ENCODE data around the gene TIMM13. TPM values are rescaled to one million over a fixed set of nuclear protein-coding genes. Genes with fewer than 3 reads are reported as not detected.

The TIMM13 gene
- total and polyA plus RNA-seq, 11 donors: 27.4 to 98.5 (median 65.9) TPM

DNA sequence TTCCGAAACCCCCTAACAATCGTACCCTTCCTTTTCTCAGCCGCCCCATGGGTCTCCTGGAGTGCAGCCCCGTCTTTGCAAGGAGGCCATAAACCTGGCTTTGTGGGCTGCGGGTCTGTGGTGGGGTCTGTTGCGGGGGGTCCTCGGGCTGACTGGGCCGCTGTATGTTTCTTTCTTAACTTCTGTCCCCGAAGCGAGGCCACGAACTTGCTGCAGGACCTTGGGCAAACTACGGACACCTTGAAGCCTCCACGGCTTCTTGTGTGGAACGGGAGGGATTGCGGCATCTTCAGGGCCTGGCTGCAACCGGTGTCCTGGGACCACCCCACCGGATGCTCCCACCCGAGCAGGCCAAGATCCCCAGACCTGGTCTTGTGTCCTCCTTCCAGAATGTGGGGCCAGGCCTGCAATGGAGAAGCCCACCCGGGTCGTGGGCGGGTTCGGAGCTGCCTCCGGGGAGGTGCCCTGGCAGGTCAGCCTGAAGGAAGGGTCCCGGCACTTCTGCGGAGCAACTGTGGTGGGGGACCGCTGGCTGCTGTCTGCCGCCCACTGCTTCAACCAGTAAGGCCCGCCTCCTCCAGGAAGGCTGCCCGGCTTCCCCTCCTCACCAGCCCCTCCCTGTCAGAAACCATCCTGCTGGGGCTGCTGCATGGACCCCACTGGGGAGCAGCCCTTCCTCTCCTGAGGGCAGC, 12.0 kb downstream of the TIMM13 start:
- no peaks in the 10 kb centered on the region for H3K27me3 ChIP-seq
- 79 to 89% (median 83%) methylated on average over 17 to 29 of the region's 29 CpGs for WGBS, 4 donors
- ATAC-seq: peak in 3 of 4 donors; percentile 8 to 33 (median 20)

DNA sequence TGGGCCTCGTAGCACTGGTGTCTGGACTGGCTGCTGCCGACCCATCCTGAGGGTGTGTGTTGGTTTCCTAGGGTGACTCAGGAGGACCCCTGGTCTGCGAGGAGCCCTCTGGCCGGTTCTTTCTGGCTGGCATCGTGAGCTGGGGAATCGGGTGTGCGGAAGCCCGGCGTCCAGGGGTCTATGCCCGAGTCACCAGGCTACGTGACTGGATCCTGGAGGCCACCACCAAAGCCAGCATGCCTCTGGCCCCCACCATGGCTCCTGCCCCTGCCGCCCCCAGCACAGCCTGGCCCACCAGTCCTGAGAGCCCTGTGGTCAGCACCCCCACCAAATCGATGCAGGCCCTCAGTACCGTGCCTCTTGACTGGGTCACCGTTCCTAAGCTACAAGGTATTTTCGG, 13.8 kb downstream of the TIMM13 start:
- peak in 2 of 4 donors; percentile 7 to 28 for ATAC-seq
- H3K36me3 ChIP-seq: peaks cover 0 to 8% (median 0%) of the 10 kb centered on the region in 9 donors
- no peak for TF ChIP-seq POLR2A (IDR thresholded peaks at IDR 0.05)
- TF ChIP-seq, protein P1, sequence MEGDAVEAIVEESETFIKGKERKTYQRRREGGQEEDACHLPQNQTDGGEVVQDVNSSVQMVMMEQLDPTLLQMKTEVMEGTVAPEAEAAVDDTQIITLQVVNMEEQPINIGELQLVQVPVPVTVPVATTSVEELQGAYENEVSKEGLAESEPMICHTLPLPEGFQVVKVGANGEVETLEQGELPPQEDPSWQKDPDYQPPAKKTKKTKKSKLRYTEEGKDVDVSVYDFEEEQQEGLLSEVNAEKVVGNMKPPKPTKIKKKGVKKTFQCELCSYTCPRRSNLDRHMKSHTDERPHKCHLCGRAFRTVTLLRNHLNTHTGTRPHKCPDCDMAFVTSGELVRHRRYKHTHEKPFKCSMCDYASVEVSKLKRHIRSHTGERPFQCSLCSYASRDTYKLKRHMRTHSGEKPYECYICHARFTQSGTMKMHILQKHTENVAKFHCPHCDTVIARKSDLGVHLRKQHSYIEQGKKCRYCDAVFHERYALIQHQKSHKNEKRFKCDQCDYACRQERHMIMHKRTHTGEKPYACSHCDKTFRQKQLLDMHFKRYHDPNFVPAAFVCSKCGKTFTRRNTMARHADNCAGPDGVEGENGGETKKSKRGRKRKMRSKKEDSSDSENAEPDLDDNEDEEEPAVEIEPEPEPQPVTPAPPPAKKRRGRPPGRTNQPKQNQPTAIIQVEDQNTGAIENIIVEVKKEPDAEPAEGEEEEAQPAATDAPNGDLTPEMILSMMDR (IDR thresholded peaks at IDR 0.05): no peak
- no peak overlapping the region for H3K4me3 ChIP-seq
- no peak for DNase-seq
- no peaks in the 10 kb centered on the region for H3K4me1 ChIP-seq
- H3K27ac ChIP-seq: no peak overlapping the region
- peaks cover 0 to 8% (median 0%) of the 10 kb centered on the region in 9 donors for H3K27me3 ChIP-seq
- intact Hi-C loops (cut with DNase I): no loop called here
- WGBS, 4 donors: 88 to 97% (median 91%) methylated on average over 13 to 16 of the region's 16 CpGs
- H3K9me3 ChIP-seq: peaks cover 0 to 6% (median 0%) of the 10 kb centered on the region in 12 donors

More for the DNA sequence above, 12.0 kb downstream of the TIMM13 start:
- no peak for DNase-seq
- Histone ChIP-seq H3K4me3 (no peak overlapping the region), H3K27ac (no peak overlapping the region), H3K4me1 (no peaks in the 10 kb centered on the region), H3K9me3 (peaks cover 0 to 6% (median 0%) of the 10 kb centered on the region in 12 donors), H3K36me3 (peaks cover 0 to 8% (median 0%) of the 10 kb centered on the region in 9 donors)
- intact Hi-C loops (cut with DNase I): no loop called here
- TF ChIP-seq POLR2A (IDR thresholded peaks at IDR 0.05): no peak
- TF ChIP-seq, protein P1 (IDR thresholded peaks at IDR 0.05): no peak

DNA sequence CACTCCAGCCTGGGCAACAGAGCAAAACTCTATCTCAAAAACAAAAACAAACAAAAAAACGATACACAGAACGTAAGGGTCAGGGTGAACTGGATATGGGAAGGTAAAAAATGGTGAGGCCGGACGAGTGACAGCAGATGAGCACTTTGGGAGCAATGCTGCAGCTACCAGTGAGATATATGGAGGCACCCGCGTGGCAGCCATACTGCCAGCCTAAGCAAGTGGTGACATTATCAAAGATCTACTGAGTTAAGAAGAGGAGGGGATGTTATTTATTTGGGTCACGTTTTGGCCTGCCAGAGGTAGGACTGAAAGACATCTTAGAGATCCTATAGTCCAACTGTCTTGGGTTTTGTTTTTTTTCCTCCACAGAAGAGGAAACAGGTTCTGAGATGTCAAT, 14.2 kb downstream of the TIMM13 start:
- Histone ChIP-seq H3K4me1 (no peaks in the 10 kb centered on the region), H3K36me3 (peaks cover 0 to 8% (median 0%) of the 10 kb centered on the region in 9 donors), H3K27ac (no peak overlapping the region), H3K27me3 (peaks cover 0 to 8% (median 0%) of the 10 kb centered on the region in 9 donors), H3K4me3 (no peak overlapping the region), H3K9me3 (peaks cover 0 to 6% (median 0%) of the 10 kb centered on the region in 12 donors)
- no peak for TF ChIP-seq POLR2A (IDR thresholded peaks at IDR 0.05)
- TF ChIP-seq, protein P1 (IDR thresholded peaks at IDR 0.05): no peak
- WGBS, 4 donors: 72 to 91% (median 82%) methylated on average over 7 of the region's 7 CpGs
- DNase-seq (no peak), ATAC-seq (no peak)
- intact Hi-C loops (cut with DNase I): no loop called here

DNA sequence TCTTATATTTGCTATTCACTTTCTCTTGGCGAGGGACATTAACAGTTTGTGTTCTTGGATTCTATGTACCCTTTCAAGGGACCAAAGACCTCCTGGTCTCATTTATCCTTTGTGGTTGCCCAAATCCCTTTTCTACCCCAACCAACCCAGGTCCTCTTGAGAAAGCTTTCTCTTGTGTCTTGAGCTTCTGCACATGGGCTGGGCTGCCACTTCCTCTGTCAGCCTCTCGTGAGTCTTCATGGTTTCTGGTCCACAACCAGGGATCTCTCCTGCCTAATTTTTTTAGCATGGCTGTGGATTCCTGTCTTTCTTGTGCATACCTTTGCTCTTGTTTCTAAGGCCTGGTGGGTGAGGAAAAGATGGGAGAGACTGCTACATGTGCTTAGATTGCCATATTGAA, 14.9 kb downstream of the TIMM13 start:
- Histone ChIP-seq H3K9me3 (peaks cover 0 to 6% (median 0%) of the 10 kb centered on the region in 12 donors), H3K27me3 (peaks cover 0 to 8% (median 0%) of the 10 kb centered on the region in 9 donors), H3K27ac (no peak overlapping the region), H3K4me3 (no peak overlapping the region), H3K36me3 (peaks cover 0 to 8% (median 0%) of the 10 kb centered on the region in 9 donors), H3K4me1 (no peaks in the 10 kb centered on the region)
- no peak for TF ChIP-seq POLR2A (IDR thresholded peaks at IDR 0.05)
- TF ChIP-seq, protein P1 (IDR thresholded peaks at IDR 0.05): no peak
- intact Hi-C loops (cut with DNase I): no loop called here
- DNase-seq (no peak), ATAC-seq (no peak)
- 54 to 64% (median 56%) methylated on average over 2 of the region's 2 CpGs for WGBS, 4 donors

All from heart left ventricle (tissue), 16 donors.